ENCODE data around the gene RHOB. TPM values are rescaled to one million over a fixed set of nuclear protein-coding genes. Genes with fewer than 3 reads are reported as not detected.
"Not testable (repeated sequence)": the region's sequence is repeated elsewhere in the genome, so short reads cannot be mapped to it uniquely, and the experiment has no call there.

The RHOB gene
- total RNA-seq, 4 donors from 2014 or later = 61.7 to 245 (median 144) TPM

DNA sequence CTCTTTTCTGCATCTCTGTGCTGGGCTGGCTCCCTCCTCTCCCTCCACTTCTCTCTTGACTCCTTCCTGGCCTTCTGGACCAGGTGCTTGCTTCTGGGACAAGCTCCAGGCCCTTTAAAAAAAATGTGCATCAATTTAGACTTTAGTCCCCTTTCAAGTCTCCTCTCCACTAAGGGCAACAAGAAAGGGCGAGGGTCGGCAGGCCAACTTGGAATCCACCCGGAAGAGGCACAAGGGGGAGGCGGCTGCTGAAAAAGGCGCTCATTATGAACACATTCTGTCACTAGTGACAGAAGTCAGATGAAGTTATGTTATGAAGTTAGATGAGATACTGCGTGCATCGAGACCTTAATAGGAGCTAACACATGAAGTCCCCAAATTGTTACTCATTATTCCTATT, 13.6 kb upstream of the RHOB start:
- TF ChIP-seq, protein P1, sequence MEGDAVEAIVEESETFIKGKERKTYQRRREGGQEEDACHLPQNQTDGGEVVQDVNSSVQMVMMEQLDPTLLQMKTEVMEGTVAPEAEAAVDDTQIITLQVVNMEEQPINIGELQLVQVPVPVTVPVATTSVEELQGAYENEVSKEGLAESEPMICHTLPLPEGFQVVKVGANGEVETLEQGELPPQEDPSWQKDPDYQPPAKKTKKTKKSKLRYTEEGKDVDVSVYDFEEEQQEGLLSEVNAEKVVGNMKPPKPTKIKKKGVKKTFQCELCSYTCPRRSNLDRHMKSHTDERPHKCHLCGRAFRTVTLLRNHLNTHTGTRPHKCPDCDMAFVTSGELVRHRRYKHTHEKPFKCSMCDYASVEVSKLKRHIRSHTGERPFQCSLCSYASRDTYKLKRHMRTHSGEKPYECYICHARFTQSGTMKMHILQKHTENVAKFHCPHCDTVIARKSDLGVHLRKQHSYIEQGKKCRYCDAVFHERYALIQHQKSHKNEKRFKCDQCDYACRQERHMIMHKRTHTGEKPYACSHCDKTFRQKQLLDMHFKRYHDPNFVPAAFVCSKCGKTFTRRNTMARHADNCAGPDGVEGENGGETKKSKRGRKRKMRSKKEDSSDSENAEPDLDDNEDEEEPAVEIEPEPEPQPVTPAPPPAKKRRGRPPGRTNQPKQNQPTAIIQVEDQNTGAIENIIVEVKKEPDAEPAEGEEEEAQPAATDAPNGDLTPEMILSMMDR (IDR thresholded peaks at IDR 0.05) = no peak
- no peak for TF ChIP-seq POLR2A (IDR thresholded peaks at IDR 0.05)
- H3K27ac ChIP-seq = no peak overlapping the region

DNA sequence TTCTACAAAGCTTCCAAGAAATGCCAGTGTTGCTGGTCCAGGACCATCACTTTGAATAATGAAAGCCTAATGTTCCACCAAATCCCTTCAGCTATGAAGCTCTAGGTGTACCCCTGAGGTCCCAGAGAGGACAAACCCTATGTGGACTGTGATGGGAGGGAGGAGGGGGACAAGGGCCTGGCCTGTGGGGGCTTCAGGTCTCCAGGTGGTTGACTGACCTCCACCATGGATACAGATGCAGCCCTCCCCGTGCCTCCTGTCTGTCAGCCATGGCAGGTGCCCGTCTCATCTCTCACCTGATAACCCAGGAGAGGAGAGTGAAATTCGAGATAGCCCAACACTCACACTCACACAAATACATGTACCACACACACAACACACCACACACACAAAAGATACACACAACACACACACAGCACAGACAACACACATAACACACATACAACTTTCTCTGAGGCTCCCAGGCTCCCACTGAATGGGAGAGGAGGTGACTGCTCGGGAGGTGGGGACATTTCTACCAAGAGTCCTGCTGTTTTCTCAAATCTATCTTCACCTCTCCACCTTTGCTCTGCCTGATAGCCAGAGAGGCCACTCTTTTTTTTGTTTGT, 12.8 kb upstream of the RHOB start:
- DNase-seq = no peak

More for the DNA sequence above, 13.6 kb upstream of the RHOB start:
- Histone ChIP-seq H3K9me3 (no peaks in the 10 kb centered on the region), H3K4me1 (peaks cover 0 to 24% (median 19%) of the 10 kb centered on the region in 3 donors), H3K27me3 (no peaks in the 10 kb centered on the region), H3K4me3 (no peak overlapping the region), H3K36me3 (no peaks in the 10 kb centered on the region)
- WGBS, 2 donors = 84 to 93% methylated on average over 7 of the region's 7 CpGs
- intact Hi-C loops (cut with DNase I) = no loop called here
- no peak for DNase-seq

DNA sequence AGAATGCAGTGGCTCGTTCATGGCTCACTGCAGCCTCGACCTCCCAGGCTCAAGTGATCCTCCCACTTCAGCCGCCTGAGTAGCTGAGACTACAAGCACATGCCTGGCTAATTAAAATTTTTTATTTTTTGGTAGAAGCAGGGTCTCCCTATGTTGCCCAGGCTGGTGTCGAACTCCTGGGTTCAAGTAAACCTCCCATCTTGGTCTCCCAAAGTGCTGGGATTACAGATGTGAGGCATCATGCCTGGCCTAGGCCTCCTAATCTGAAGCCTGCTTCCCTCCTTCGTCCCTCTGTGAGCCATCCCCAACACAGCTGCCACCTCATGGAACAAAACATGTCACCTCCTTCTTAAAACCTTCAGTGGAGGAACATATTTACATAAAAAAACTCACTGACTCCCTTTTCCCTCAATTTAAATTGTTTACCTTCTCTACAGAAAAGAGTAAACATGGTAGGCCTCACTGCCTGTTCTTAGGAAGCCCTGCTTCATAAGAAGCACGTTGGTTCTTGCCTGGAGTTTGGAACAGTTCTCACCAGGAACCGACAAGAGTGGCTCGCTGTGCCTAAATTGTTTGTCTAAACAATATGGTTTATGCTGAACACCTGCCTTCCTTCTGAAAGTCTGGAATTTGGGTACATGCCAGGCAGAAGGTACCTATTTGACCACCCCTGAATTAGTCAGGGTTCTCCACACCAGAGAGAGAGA, 12.1 kb upstream of the RHOB start:
- intact Hi-C loops (cut with DNase I) = no loop called here
- H3K27ac ChIP-seq = peak overlapping the region in 1 of 4 donors; percentile 19

More for the DNA sequence above, 12.8 kb upstream of the RHOB start:
- no peaks in the 10 kb centered on the region for H3K27me3 ChIP-seq
- no peak overlapping the region for H3K27ac ChIP-seq
- WGBS, 2 donors = 83 to 86% methylated on average over 1 to 3 of the region's 4 CpGs
- TF ChIP-seq, protein P1 (IDR thresholded peaks at IDR 0.05) = no peak
- no peak for TF ChIP-seq POLR2A (IDR thresholded peaks at IDR 0.05)
- H3K4me1 ChIP-seq = peaks cover 5 to 32% (median 24%) of the 10 kb centered on the region in 3 donors
- H3K9me3 ChIP-seq = no peaks in the 10 kb centered on the region
- H3K36me3 ChIP-seq = no peaks in the 10 kb centered on the region
- H3K4me3 ChIP-seq = no peak overlapping the region
- intact Hi-C loops (cut with DNase I) = no loop called here

DNA sequence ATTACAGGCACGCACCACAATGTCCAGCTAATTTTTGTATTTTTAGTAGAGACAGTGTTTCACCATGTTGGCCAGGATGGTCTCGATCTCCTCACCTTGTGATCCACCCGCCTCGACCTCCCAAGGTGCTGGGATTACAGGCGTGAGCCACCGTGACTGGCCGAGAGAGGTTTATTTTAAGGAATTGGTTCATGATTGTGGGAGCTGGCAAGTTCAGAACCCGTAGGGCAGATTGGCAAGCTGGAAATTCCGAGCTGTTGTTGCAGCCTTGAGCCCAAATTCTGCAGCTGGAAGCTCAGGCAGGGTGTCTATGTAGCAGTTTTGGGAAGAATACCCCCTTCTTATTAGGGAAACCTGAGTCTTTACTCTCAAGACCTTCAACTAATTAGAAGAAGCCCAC, 11.4 kb upstream of the RHOB start:
- H3K27ac ChIP-seq; H3K4me3 ChIP-seq; H3K27me3 ChIP-seq; H3K9me3 ChIP-seq; H3K36me3 ChIP-seq; DNase-seq; intact Hi-C loops (cut with DNase I): not testable (repeated sequence)
- H3K4me1 ChIP-seq = peaks cover 9 to 38% (median 27%) of the 10 kb centered on the region in 3 donors
- WGBS, 2 donors = 67% methylated on average over 7 of the region's 9 CpGs

More for the DNA sequence above, 12.1 kb upstream of the RHOB start:
- TF ChIP-seq, protein P1 (IDR thresholded peaks at IDR 0.05) = no peak
- TF ChIP-seq POLR2A (IDR thresholded peaks at IDR 0.05) = no peak
- WGBS, 2 donors = 77 to 79% methylated on average over 8 of the region's 8 CpGs
- Histone ChIP-seq H3K27me3 (no peaks in the 10 kb centered on the region), H3K4me3 (no peak overlapping the region), H3K4me1 (peaks cover 9 to 32% (median 26%) of the 10 kb centered on the region in 3 donors), H3K9me3 (no peaks in the 10 kb centered on the region), H3K36me3 (no peaks in the 10 kb centered on the region)
- DNase-seq = no peak

DNA sequence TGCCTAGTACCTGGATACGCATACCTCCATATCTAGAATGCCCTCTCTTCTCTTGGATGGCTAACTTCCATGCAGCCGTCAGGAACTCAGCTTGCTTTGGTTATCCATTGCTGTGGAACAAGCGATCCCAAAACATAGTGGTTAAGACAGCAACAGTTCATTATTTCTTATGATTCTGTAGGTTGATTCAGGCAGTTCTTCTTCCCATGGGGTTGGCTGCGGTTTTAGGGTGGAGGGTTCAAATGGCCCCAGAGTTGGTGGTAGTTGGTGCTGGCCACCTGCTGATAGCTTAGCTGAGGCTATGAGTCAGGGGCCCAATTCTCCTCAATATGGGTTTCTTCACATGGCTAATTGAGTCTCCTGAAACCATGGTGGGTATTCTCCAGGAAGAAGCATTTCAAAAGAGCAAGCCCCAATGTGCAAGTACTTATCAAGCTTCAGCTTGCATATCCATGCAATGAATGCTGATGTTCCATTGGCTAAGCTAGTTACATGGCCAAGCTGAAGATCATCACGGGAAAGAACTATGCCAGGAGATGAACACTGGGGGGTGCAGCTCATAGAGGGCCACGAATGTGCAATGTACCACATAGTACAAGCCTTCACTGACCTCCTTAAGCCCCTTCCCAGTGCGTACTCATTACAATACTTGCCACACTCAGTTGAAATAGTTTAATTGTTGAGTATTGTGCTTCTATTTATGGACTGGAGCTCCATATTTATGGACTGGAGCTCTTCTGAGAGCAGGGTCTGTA, 10.0 kb upstream of the RHOB start:
- H3K36me3 ChIP-seq = no peaks in the 10 kb centered on the region
- no peaks in the 10 kb centered on the region for H3K27me3 ChIP-seq
- no peaks in the 10 kb centered on the region for H3K9me3 ChIP-seq
- WGBS, 2 donors = 87 to 88% methylated on average over 6 to 7 of the region's 7 CpGs
- no peak for DNase-seq
- intact Hi-C loops (cut with DNase I) = no loop called here
- H3K4me3 ChIP-seq = no peak overlapping the region
- no peak overlapping the region for H3K27ac ChIP-seq
- TF ChIP-seq, protein P1 (IDR thresholded peaks at IDR 0.05) = no peak
- H3K4me1 ChIP-seq = peaks cover 9 to 41% (median 27%) of the 10 kb centered on the region in 3 donors
